Activated CD4-positive, alpha-beta T cell treated with anti-CD3 and anti-CD28 coated beads, Interleukin-2, Interleukin-4, amounts not matched to agents 100 ng/mL and 50 ng/mL, durations not matched to agents 16 hours and 8 hours (primary cell): Measurements from ENCODE around the gene PARD3.
"Not testable (repeated sequence)": the region's sequence is repeated elsewhere in the genome, so short reads cannot be mapped to it uniquely, and the experiment has no call there.

Experiments
- DNase-seq: peaks from one replicate; pipeline ENCODE4 v3.0.0-alpha.2; 2020; ENCODE audit warnings: low spot score

PARD3 gene

DNA sequence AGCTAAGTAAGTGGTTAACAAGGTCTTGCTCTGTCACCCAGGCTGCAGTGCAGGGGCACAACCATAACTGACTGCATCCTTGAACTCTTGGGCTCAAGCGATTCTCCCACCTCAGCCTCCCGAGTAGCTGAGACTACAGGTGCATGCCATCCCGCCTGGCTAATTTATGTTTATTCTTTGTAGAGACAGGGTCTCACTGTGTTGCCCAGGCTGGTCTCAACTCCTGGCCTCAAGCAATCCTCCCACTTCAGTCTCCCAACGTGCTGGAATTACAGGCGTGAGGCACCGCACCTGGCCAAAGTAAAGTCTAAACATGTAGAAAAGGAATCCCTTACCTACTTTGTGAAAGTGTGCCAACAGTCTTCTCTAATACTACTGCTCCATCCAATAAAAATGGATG, 17.9 kb downstream of the PARD3 start:
- DNase-seq: no peak

GRCh38 chr10:34796133-34796532, 19.0 kb downstream of the PARD3 start:
- DNase-seq: no peak

GRCh38 chr10:34795334-34795733, 19.8 kb downstream of the PARD3 start:
- DNase-seq: no peak

DNA sequence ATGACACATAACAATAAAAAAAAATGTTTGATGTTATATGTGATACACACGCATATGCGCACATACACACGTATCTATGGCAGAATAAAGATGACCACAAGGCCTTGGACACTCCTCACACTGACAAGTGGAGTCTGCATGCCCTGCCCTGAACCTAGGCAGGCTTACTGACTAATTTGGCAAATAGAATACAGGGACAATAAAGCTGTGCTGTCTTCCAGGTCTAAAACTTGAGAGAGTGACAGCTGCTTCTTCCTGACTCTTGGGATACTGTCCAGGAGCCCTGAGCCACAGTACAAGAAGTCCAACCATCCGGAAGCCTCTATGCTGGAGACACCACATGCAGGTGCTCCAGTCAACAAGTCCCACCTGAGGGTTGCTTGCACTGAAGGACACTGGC, 20.3 kb downstream of the PARD3 start:
- DNase-seq: no peak

GRCh38 chr10:34793581-34793980, 21.5 kb downstream of the PARD3 start:
- DNase-seq: not testable (repeated sequence)

DNA sequence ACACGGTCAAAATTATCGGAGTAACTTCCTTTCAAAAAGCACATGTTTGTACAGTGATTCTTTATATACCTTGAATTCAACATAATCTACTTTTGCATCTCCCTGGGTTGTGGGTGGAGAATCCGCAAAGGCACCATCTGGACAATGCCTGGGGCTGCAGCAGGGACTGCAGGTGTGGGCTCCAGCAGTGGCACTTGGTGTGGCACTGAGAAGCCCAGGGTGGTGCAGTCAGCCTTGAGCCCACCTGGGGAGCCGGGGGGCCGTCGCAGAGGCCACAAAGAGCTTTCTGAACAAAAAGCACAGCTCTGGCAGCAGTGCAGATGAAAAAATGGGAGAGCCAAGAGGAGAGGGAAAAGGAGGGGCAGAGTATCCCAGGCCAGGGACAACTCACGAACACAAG, 22.2 kb downstream of the PARD3 start:
- DNase-seq: no peak

DNA sequence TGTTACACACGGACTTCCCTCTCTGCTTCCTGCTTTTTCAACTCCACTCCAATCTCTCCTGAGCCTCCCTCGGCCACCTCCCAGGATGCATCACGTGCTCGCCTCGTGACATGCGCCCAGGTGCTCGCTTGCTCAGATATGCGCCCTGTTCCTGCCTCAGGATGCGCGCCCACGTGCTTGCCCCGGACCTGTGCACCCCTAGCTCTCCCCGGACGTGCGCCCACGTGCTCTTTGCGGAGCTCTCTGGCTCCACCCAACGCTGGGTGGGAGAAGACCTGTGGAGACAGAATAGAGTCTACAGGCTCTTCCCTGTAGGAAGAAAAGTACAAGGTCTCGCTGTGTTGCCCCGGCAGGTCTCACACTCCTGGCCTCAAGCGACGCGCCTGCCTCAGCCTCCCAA, 23.1 kb downstream of the PARD3 start:
- no peak for DNase-seq

- DNase-seq: no peak
Observed at GRCh38 chr10:34791228-34791627, 23.9 kb downstream of the PARD3 start.

GRCh38 chr10:34789966-34790506, 25.1 kb downstream of the PARD3 start:
- no peak for DNase-seq

DNA sequence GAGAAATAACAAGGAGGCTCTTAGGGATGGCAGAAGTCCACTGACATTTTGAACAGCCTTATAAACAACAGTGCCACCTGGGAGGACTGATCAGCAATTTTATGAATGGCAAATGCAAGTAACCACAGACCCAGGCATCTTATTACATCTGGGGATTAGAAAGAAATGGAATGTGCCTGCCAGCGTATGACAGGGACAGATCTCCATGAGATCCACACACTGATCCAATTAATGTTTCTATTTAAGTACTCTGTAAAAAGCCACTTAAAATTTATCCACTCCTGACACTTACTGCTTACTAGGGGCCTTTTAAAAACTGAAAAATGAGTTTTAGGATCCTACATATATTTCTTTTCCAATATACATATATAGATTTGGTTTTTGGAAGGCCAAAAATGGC, 28.6 kb downstream of the PARD3 start:
- no peak for DNase-seq

DNA sequence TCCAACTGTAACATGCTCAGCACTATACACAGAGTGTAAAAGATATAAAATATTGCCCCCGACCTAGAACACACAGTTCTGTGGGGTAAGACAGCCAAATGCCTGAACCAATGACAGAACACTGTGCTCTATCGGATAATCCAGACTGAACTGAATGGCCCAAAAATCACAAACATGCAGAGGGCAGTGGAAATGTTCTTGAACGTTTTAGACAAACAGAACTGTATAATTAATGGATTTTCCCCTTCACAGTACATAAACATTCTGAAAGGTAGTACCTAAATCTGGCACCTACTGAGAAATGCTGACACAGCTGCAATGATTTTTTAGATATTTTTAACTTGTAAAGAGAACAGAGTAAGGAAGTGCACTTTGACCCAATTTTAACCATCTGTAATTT, 33.4 kb downstream of the PARD3 start:
- DNase-seq: no peak

DNA sequence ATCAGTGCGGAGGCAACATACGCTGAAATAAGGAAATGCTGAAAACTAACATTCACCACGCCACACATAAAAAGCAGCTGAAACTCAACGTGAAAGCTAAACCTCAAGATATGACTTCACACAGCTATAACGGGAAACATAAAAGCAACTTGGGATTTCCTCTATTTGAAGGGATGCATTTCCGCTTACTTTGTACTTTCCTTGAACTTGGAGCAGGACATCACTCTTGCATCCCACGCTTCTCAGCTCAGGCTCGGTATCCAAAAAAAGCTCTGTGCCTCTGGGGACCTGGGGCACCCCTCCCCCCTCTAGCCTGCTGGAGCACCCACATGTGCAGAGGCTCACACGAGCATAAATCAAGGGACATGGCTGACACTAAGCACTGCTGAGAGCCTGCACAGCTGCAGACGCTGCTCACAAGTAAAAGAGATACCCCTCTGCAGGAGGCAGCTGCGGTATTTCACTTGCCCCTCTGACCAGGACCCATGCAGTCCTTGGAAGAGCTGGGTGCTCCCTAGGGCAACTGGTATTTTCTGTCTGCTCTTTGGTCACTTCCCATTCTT, 34.2 kb downstream of the PARD3 start:
- DNase-seq: no peak

DNA sequence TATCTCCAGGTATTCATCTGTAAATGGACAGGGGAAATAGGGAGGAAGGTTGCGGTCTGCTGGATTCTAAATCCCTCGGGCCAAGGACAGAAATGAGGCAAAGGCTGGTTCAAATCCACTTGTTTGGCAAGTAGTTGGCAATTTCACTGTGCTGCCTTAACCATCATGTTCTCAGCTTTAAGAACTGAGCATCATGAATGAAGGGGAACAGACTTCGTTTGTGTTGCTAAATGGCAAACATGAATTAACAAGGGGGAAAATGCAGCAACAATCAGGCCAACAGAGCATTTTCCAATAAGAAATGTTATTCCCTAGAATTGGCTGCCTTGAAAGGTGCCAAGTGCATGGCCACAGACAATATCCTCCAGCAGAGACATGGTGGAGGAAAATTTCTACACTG, 36.9 kb downstream of the PARD3 start:
- DNase-seq: no peak

- DNase-seq: no peak
Observed at GRCh38 chr10:34776090-34776690, 38.9 kb downstream of the PARD3 start.

DNA sequence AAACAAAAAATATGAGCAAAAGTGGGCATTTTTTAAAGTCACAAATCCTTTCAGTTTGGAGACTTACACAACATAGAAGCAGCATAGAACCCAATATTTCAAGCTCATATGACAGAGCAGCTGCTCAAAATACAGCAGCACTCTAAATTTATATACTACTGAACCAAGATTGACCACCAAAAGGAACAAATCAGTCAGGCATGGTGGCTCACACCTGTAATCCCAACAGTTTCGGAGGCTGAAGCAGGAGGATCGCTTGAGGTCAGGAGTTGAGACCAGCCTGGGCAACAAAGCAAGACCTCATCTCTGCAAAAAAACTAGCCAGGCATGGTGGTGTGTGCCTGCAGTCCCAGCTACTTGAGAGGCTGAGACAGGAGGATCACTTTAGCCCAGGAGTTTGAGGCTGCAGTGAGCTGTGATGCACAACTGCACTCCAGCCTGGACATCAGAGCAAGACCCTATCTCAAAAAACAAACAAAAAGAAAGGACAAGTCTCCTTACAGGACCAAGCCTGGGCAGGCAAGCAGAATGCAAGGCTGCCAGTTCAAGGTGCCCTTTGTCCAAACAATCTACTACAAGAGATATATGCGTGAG, 40.0 kb downstream of the PARD3 start:
- no peak for DNase-seq

- no peak for DNase-seq
Observed at GRCh38 chr10:34773636-34774630, 41.2 kb downstream of the PARD3 start.

DNA sequence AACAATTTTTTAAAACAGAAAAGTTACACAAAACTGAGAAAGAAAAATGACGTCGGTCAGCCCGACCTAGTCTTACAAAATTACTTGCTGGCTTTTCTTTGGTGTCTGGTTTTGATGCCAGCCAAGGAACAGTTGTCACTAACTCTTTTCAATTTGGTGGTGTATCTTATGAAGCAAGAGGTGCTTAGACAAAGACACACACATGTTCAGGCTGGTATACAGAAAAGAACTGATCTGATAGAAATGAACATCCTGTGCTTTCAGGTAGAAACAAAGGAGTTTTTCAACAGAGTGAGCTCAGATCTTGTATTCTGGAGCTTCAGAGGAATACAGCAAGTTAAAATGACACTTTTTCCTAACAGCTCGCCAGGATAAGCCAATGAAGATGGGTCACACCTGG, 43.6 kb downstream of the PARD3 start:
- DNase-seq: no peak

GRCh38 chr10:34771106-34771505, 44.0 kb downstream of the PARD3 start:
- DNase-seq: no peak

DNA sequence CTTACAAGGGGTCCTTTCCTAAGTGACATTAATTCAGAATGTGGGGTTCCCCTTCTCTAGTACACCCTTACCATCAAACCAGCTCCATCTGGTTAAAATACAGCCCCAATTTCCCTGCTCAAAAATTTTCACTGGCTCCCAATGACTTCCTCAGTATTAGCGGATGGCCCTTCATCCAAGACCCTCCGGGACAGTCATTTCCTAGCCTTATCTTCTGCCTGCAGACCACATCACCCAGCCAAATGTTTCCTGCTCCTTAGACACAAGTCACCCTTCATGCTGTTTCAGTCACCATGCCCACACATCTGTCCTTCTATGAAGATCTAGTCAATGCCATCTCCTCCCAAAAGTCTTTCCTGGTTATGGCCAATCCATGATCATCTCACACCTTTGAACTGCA, 45.2 kb downstream of the PARD3 start:
- DNase-seq: no peak

DNA sequence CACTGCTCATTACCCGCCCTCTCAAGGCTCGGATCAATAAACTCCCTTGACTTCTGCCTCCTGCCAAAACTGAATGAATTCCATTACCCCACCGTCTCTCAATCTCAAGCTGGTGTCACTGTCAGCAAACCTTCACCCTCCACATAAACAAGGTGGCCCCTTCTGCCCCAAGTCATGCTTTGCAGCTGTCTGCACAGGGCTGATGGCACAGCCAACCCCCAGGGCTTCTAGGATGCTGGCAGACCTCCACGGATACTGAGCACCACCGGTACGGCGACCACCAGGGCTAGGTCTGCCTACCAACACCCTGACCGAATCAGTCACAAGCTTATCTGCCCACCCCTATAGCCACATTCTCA, 46.1 kb downstream of the PARD3 start:
- no peak for DNase-seq

- DNase-seq: no peak
Observed at GRCh38 chr10:34768261-34768971, 46.7 kb downstream of the PARD3 start.
